Fibroblast of skin of right quadriceps (primary cell): Measurements from ENCODE around the gene GTPBP1.

Experiments
- DNase-seq: peaks from one replicate; pipeline ENCODE4 v3.0.0-alpha.2; 2013

GTPBP1 gene

GRCh38 chr22:38761202-38762162 is 55.7 kb downstream of the GTPBP1 start:
- no peak for DNase-seq

- no peak for DNase-seq
Observed at GRCh38 chr22:38762551-38762983, 56.8 kb downstream of the GTPBP1 start.

- DNase-seq = peak; percentile 57
Observed at GRCh38 chr22:38766076-38766777, 60.5 kb downstream of the GTPBP1 start.

- DNase-seq = no peak
Observed at GRCh38 chr22:38767313-38767712, 61.6 kb downstream of the GTPBP1 start.

- DNase-seq = no peak
Observed at GRCh38 chr22:38768036-38768435, 62.3 kb downstream of the GTPBP1 start.

GRCh38 chr22:38770257-38770949 is 64.7 kb downstream of the GTPBP1 start:
- no peak for DNase-seq

- no peak for DNase-seq
Observed at GRCh38 chr22:38772623-38772873, 66.8 kb downstream of the GTPBP1 start.

GRCh38 chr22:38773363-38773946 is 67.7 kb downstream of the GTPBP1 start:
- no peak for DNase-seq

GRCh38 chr22:38774496-38775166 is 68.9 kb downstream of the GTPBP1 start:
- no peak for DNase-seq

- no peak for DNase-seq
Observed at GRCh38 chr22:38775656-38776055, 69.9 kb downstream of the GTPBP1 start.

GRCh38 chr22:38776086-38776485 is 70.3 kb downstream of the GTPBP1 start:
- no peak for DNase-seq

GRCh38 chr22:38777087-38777671 is 71.4 kb downstream of the GTPBP1 start:
- DNase-seq = no peak

GRCh38 chr22:38781033-38781432 is 75.3 kb downstream of the GTPBP1 start:
- DNase-seq = no peak

- peak; percentile 63 for DNase-seq
Observed at GRCh38 chr22:38782402-38783094, 76.8 kb downstream of the GTPBP1 start.
